Loucy (cell line): ENCODE data around the gene CIRBP.

ENCODE experiments used
- EZH2phosphoT487 ChIP-seq: fragments of 200-600 bp; IDR thresholded peaks from 2 replicates; pipeline ENCODE4 v1.6.1; 2018; ENCODE audit warnings: antibody characterized with exemption, mild to moderate bottlenecking, moderate library complexity, borderline replicate concordance
- TF ChIP-seq, protein P1 (sequence below): fragments of 200-600 bp; sonication (generic); conservative IDR thresholded peaks from 2 replicates; pipeline ENCODE4 v1.5.1; 2014; ENCODE audit warnings: mild to moderate bottlenecking, antibody characterized with exemption, low read length

DNA sequence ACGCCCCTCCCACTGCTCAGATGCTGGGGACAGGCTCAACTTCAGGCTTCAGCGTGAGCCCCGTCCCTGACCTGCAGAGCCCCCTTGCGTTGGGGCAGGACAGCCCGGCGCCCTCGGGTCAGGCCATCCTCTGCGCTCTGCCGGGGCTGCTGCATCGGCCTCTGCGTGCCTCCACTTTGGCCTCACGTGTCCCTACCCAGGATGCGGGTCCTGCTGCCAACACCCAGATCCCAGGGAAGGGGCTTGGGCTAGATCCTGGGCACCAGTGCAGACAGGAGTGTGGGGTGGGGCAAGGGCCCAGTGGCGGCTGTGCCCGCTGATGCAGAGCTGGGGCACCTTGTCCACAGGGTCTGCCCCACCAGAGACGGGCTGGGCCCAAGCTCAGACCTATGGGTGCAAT, 44.3 kb upstream of the CIRBP start:
- TF ChIP-seq, protein P1, sequence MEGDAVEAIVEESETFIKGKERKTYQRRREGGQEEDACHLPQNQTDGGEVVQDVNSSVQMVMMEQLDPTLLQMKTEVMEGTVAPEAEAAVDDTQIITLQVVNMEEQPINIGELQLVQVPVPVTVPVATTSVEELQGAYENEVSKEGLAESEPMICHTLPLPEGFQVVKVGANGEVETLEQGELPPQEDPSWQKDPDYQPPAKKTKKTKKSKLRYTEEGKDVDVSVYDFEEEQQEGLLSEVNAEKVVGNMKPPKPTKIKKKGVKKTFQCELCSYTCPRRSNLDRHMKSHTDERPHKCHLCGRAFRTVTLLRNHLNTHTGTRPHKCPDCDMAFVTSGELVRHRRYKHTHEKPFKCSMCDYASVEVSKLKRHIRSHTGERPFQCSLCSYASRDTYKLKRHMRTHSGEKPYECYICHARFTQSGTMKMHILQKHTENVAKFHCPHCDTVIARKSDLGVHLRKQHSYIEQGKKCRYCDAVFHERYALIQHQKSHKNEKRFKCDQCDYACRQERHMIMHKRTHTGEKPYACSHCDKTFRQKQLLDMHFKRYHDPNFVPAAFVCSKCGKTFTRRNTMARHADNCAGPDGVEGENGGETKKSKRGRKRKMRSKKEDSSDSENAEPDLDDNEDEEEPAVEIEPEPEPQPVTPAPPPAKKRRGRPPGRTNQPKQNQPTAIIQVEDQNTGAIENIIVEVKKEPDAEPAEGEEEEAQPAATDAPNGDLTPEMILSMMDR, result no peak
- no peak for TF ChIP-seq EZH2phosphoT487
